ENCODE measurements around the gene PUM1. TPM values are rescaled to one million over a fixed set of nuclear protein-coding genes. Genes with fewer than 3 reads are reported as not detected.
"Not testable (repeated sequence)": the region's sequence is repeated elsewhere in the genome, so short reads cannot be mapped to it uniquely, and the experiment has no call there.

The PUM1 gene
- total RNA-seq, 1 donor from 2014 or later: 68.1 TPM

GRCh38 chr1:30991862-30992606 is 73.5 kb downstream of the PUM1 start:
- DNase-seq: no peak

- DNase-seq: no peak
Measured at GRCh38 chr1:30990591-30990990, 74.9 kb downstream of the PUM1 start.

- DNase-seq: no peak
Measured at GRCh38 chr1:30988045-30988444, 77.5 kb downstream of the PUM1 start.

GRCh38 chr1:30986755-30987154 is 78.8 kb downstream of the PUM1 start:
- DNase-seq: no peak

GRCh38 chr1:30984991-30985503 is 80.5 kb downstream of the PUM1 start:
- DNase-seq: no peak

GRCh38 chr1:30984165-30984889 is 81.2 kb downstream of the PUM1 start:
- DNase-seq: no peak

GRCh38 chr1:30982937-30983336 is 82.6 kb downstream of the PUM1 start:
- DNase-seq: no peak

GRCh38 chr1:30982431-30982830 is 83.1 kb downstream of the PUM1 start:
- no peak for DNase-seq

GRCh38 chr1:30981172-30981571 is 84.3 kb downstream of the PUM1 start:
- DNase-seq: no peak

- DNase-seq: no peak
Measured at GRCh38 chr1:30977511-30977910, 88.0 kb downstream of the PUM1 start.

GRCh38 chr1:30977105-30977504 is 88.4 kb downstream of the PUM1 start:
- DNase-seq: no peak

GRCh38 chr1:30976143-30976542 is 89.4 kb downstream of the PUM1 start:
- peak; percentile 27 for DNase-seq

- DNase-seq: no peak
Measured at GRCh38 chr1:30975217-30975616, 90.3 kb downstream of the PUM1 start.

- no peak for DNase-seq
Measured at GRCh38 chr1:30974536-30974935, 91.0 kb downstream of the PUM1 start.

GRCh38 chr1:30972349-30972748 is 93.2 kb downstream of the PUM1 start:
- DNase-seq: not testable (repeated sequence)

- DNase-seq: no peak
Measured at GRCh38 chr1:30971496-30971895, 94.0 kb downstream of the PUM1 start.

- DNase-seq: no peak
Measured at GRCh38 chr1:30969903-30970302, 95.6 kb downstream of the PUM1 start.

- DNase-seq: no peak
Measured at GRCh38 chr1:30968220-30968971, 97.1 kb downstream of the PUM1 start.

GRCh38 chr1:30966690-30967369 is 98.7 kb downstream of the PUM1 start:
- peak; percentile 92 for DNase-seq

GRCh38 chr1:30965924-30966599 is 99.5 kb downstream of the PUM1 start:
- no peak for DNase-seq

GRCh38 chr1:30964706-30965105 is 100.8 kb downstream of the PUM1 start:
- no peak for DNase-seq

Data from dermis blood vessel endothelial cell (primary cell).